T-cell (primary cell): ENCODE data around the gene TMPRSS9. TPM values are rescaled to one million over a fixed set of nuclear protein-coding genes. Genes with fewer than 3 reads are reported as not detected.

ENCODE experiments used
- ATAC-seq, 4 experiments: fragments of 200-7000 bp in 3 of 4; fragments of 150-1000 bp in 1 of 4; cut with Tn5 transposase; replicated peaks in 1 of 4; 1 replicate in 3 of 4; 2 replicates in 1 of 4; pipeline ENCODE4 v1.10.0; 2021; ENCODE audit warnings: moderate library complexity in 3 of 4, mild to moderate bottlenecking in 2 of 4, moderate number of reproducible peaks in 1 of 4
- CTCF ChIA-PET, 2 donors: fragments of 300-600 bp; sonication (Branson Sonifier 250); formaldehyde crosslinking; loops; one replicate each; lab custom pipeline; 2022; ENCODE audit warnings: antibody characterized with exemption in 2 of 2; lab: Charles Lee
- POLR2A ChIA-PET, 2 donors: fragments of 300-600 bp; sonication (Branson Sonifier 250); formaldehyde crosslinking; loops; one replicate each; lab custom pipeline; 2022; ENCODE audit warnings: antibody characterized with exemption in 2 of 2; lab: Charles Lee
- DNase-seq, 35 experiments: peaks; one replicate each; pipeline versions ENCODE4 v3.0.0 to v3.0.0-alpha.2; 2013 to 2023
- H3K27ac ChIP-seq: one replicate; pipeline ENCODE4 v1.5.1; 2013; ENCODE audit warnings: low read length
- H3K27me3 ChIP-seq, 2 experiments: replicated peaks in 1 of 2; 1 replicate in 1 of 2; 2 replicates in 1 of 2; pipeline versions ENCODE4 v1.6.1 to v1.7.0; 2013; ENCODE audit warnings: low read length in 1 of 2, mixed read lengths in 1 of 2; ENCODE audit not compliant: control insufficient read depth in 2 of 2, insufficient read depth in 2 of 2; ENCODE audit errors: extremely low read depth in 1 of 2
- H3K36me3 ChIP-seq, 2 donors: 1 replicate in 1 of 2; 2 replicates in 1 of 2; pipeline versions ENCODE4 v1.6.1 to v1.7.0; 2013; ENCODE audit warnings: low read length in 1 of 2; ENCODE audit not compliant: control insufficient read depth in 2 of 2, insufficient read depth in 1 of 2; ENCODE audit errors: extremely low read depth in 1 of 2
- H3K4me1 ChIP-seq, 2 experiments: 1 replicate in 1 of 2; 2 replicates in 1 of 2; pipeline versions ENCODE4 v1.6.1 to v1.7.0; 2013; ENCODE audit warnings: low read length in 2 of 2, mixed read lengths in 1 of 2; ENCODE audit not compliant: insufficient read depth in 2 of 2, control insufficient read depth in 1 of 2; ENCODE audit errors: extremely low read depth in 1 of 2
- H3K4me3 ChIP-seq, 2 donors: 1 replicate in 1 of 2; 2 replicates in 1 of 2; pipeline versions ENCODE4 v1.5.1 to v1.7.0; 2013; ENCODE audit warnings: mild to moderate bottlenecking in 2 of 2, low read length in 1 of 2, moderate library complexity in 1 of 2; ENCODE audit not compliant: control insufficient read depth in 1 of 2; ENCODE audit errors: extremely low read depth in 1 of 2
- H3K9me3 ChIP-seq: 2 replicates; pipeline ENCODE4 v1.7.0; 2013
- H3K27ac Mint-ChIP-seq, 2 donors: one replicate each; pipeline ENCODE4 v1.8.0; 2020 to 2021; ENCODE audit warnings: mild to moderate bottlenecking in 2 of 2, mixed read lengths in 2 of 2
- H3K27me3 Mint-ChIP-seq, 2 donors: one replicate each; pipeline ENCODE4 v1.8.0; 2021 to 2022; ENCODE audit warnings: mixed read lengths in 2 of 2
- H3K36me3 Mint-ChIP-seq: one replicate; pipeline ENCODE4 v1.8.0; 2021; ENCODE audit warnings: mixed read lengths
- H3K4me1 Mint-ChIP-seq, 3 donors: one replicate each; pipeline ENCODE4 v1.8.0; 2020 to 2022; ENCODE audit warnings: mixed read lengths in 3 of 3, mild to moderate bottlenecking in 1 of 3
- H3K4me3 Mint-ChIP-seq, 3 donors: one replicate each; pipeline ENCODE4 v1.8.0; 2020 to 2022; ENCODE audit warnings: mild to moderate bottlenecking in 3 of 3, mixed read lengths in 3 of 3, moderate library complexity in 3 of 3
- H3K9me3 Mint-ChIP-seq, 3 donors: one replicate each; pipeline ENCODE4 v1.8.0; 2020 to 2022; ENCODE audit warnings: mixed read lengths in 3 of 3
- WGBS: methylation state at CpG from one replicate; pipeline ENCODE4 v1.1.5; 2013; ENCODE audit warnings: missing lambda C conversion rate; ENCODE audit not compliant: insufficient coverage; 5-methylcytosine and 5-hydroxymethylcytosine counted together
- total RNA-seq, 35 experiments: library from RNA in 6 of 35; stranded (reverse) in 6 of 35; fragments of 120-200 nt in 1 of 35; gene quantifications; one replicate each; pipeline versions ENCODE4 v1.2.1 to v1.2.4 and lab custom pipeline; 2013 to 2026

Gene TMPRSS9
- total RNA-seq, 5 donors from 2014 or later (not counting 1 experiment from before 2014, with no cell fraction given) = not detected

- Histone ChIP-seq H3K9me3 (no peaks in the 10 kb centered on the region), H3K27me3 (peaks cover 0 to 22% of the 10 kb centered on the region in 2 experiments), H3K27ac (no peak overlapping the region), H3K4me1 (no peaks in the 10 kb centered on the region), H3K4me3 (no peak overlapping the region), H3K36me3 (peaks cover 0 to 4% of the 10 kb centered on the region in 2 donors)
- no peak overlapping the region for H3K27ac Mint-ChIP-seq
- H3K27me3 Mint-ChIP-seq = peaks cover 6 to 12% of the 10 kb centered on the region in 2 donors
- no peak for ATAC-seq
- no peak overlapping the region for H3K4me3 Mint-ChIP-seq
- ChIA-PET POLR2A (no interaction called here), CTCF (no interaction called here)
- H3K9me3 Mint-ChIP-seq = no peaks in the 10 kb centered on the region
- no peak for DNase-seq
- no peaks in the 10 kb centered on the region for H3K4me1 Mint-ChIP-seq
- no peaks in the 10 kb centered on the region for H3K36me3 Mint-ChIP-seq
- 100% methylated on average over 1 of the region's 8 CpGs for WGBS
Measured at GRCh38 chr19:2411709-2412108, 51.6 kb downstream of the TMPRSS9 start.

GRCh38 chr19:2412449-2412848, 52.4 kb downstream of the TMPRSS9 start:
- no peaks in the 10 kb centered on the region for H3K9me3 Mint-ChIP-seq
- ATAC-seq (no peak), DNase-seq (no peak)
- peaks cover 0 to 22% of the 10 kb centered on the region in 2 experiments for H3K27me3 ChIP-seq
- POLR2A ChIA-PET = no interaction called here
- 89% methylated on average over 1 of the region's 2 CpGs for WGBS
- no peak overlapping the region for H3K27ac ChIP-seq
- no peaks in the 10 kb centered on the region for H3K36me3 Mint-ChIP-seq
- no peaks in the 10 kb centered on the region for H3K4me1 ChIP-seq
- no peaks in the 10 kb centered on the region for H3K9me3 ChIP-seq
- no peak overlapping the region for H3K27ac Mint-ChIP-seq
- H3K4me1 Mint-ChIP-seq = no peaks in the 10 kb centered on the region
- H3K36me3 ChIP-seq = peaks cover 0 to 4% of the 10 kb centered on the region in 2 donors
- H3K4me3 ChIP-seq = no peak overlapping the region
- no peak overlapping the region for H3K4me3 Mint-ChIP-seq
- CTCF ChIA-PET = no interaction called here
- peaks cover 6 to 12% of the 10 kb centered on the region in 2 donors for H3K27me3 Mint-ChIP-seq

GRCh38 chr19:2413159-2413558, 53.1 kb downstream of the TMPRSS9 start:
- ATAC-seq (no peak), DNase-seq (no peak)
- ChIA-PET CTCF (no interaction called here), POLR2A (no interaction called here)
- no peak overlapping the region for H3K4me3 Mint-ChIP-seq
- H3K27me3 ChIP-seq = peaks cover 0 to 22% of the 10 kb centered on the region in 2 experiments
- H3K4me1 ChIP-seq = no peaks in the 10 kb centered on the region
- peaks cover 0 to 4% of the 10 kb centered on the region in 2 donors for H3K36me3 ChIP-seq
- H3K9me3 ChIP-seq = no peaks in the 10 kb centered on the region
- WGBS = 93% methylated on average over 4 of the region's 7 CpGs
- H3K27ac Mint-ChIP-seq = no peak overlapping the region
- no peaks in the 10 kb centered on the region for H3K9me3 Mint-ChIP-seq
- no peak overlapping the region for H3K4me3 ChIP-seq
- no peaks in the 10 kb centered on the region for H3K36me3 Mint-ChIP-seq
- peaks cover 6 to 12% of the 10 kb centered on the region in 2 donors for H3K27me3 Mint-ChIP-seq
- H3K27ac ChIP-seq = no peak overlapping the region
- no peaks in the 10 kb centered on the region for H3K4me1 Mint-ChIP-seq

GRCh38 chr19:2413629-2414028, 53.6 kb downstream of the TMPRSS9 start:
- Mint-ChIP-seq H3K36me3 (no peaks in the 10 kb centered on the region), H3K9me3 (no peaks in the 10 kb centered on the region), H3K4me3 (no peak overlapping the region), H3K27me3 (peaks cover 6 to 12% of the 10 kb centered on the region in 2 donors), H3K4me1 (no peaks in the 10 kb centered on the region), H3K27ac (no peak overlapping the region)
- ATAC-seq (no peak), DNase-seq (no peak)
- Histone ChIP-seq H3K36me3 (peaks cover 0 to 4% of the 10 kb centered on the region in 2 donors), H3K4me3 (no peak overlapping the region), H3K9me3 (no peaks in the 10 kb centered on the region), H3K27me3 (peaks cover 0 to 20% of the 10 kb centered on the region in 2 experiments), H3K4me1 (no peaks in the 10 kb centered on the region), H3K27ac (no peak overlapping the region)
- ChIA-PET POLR2A (no interaction called here), CTCF (no interaction called here)
- WGBS = 97% methylated on average over 15 of the region's 16 CpGs

GRCh38 chr19:2415281-2415972, 55.4 kb downstream of the TMPRSS9 start:
- no peak overlapping the region for H3K27ac Mint-ChIP-seq
- WGBS = 94% methylated on average over 22 of the region's 29 CpGs
- CTCF ChIA-PET = interaction anchor here in 1 of 2 donors (0.5 kb wide), 1 partner anchor 22 kb away, joined by 8 read pairs; no protein-coding TSS in a partner anchor

GRCh38 chr19:2415973-2416319, 55.9 kb downstream of the TMPRSS9 start:
- Mint-ChIP-seq H3K4me3 (no peak overlapping the region), H3K27ac (no peak overlapping the region), H3K36me3 (no peaks in the 10 kb centered on the region), H3K27me3 (peaks cover 0 to under 1% of the 10 kb centered on the region in 2 donors), H3K9me3 (no peaks in the 10 kb centered on the region), H3K4me1 (no peaks in the 10 kb centered on the region)
- no peak overlapping the region for H3K4me3 ChIP-seq
- H3K4me1 ChIP-seq = no peaks in the 10 kb centered on the region
- ATAC-seq = no peak
- H3K9me3 ChIP-seq = no peaks in the 10 kb centered on the region
- ChIA-PET POLR2A (no interaction called here), CTCF (interaction anchor here in 1 of 2 donors (0.5 kb wide), 1 partner anchor 22 kb away, joined by 8 read pairs; no protein-coding TSS in a partner anchor)
- peaks cover 0 to under 1% of the 10 kb centered on the region in 2 experiments for H3K27me3 ChIP-seq
- peaks cover 0 to 4% of the 10 kb centered on the region in 2 donors for H3K36me3 ChIP-seq
- WGBS = 88% methylated on average over 5 of the region's 6 CpGs
- no peak for DNase-seq
- H3K27ac ChIP-seq = no peak overlapping the region

More at GRCh38 chr19:2415281-2415972, 55.4 kb downstream of the TMPRSS9 start:
- H3K9me3 Mint-ChIP-seq = no peaks in the 10 kb centered on the region
- Histone ChIP-seq H3K4me3 (no peak overlapping the region), H3K4me1 (no peaks in the 10 kb centered on the region), H3K27ac (no peak overlapping the region), H3K27me3 (peaks cover 0 to 6% of the 10 kb centered on the region in 2 experiments), H3K36me3 (peaks cover 0 to 4% of the 10 kb centered on the region in 2 donors), H3K9me3 (no peaks in the 10 kb centered on the region)
- no peaks in the 10 kb centered on the region for H3K4me1 Mint-ChIP-seq
- H3K4me3 Mint-ChIP-seq = no peak overlapping the region
- peaks cover 0 to 5% of the 10 kb centered on the region in 2 donors for H3K27me3 Mint-ChIP-seq
- DNase-seq (no peak), ATAC-seq (no peak)
- no peaks in the 10 kb centered on the region for H3K36me3 Mint-ChIP-seq
- POLR2A ChIA-PET = no interaction called here
